ENCODE results near the gene ANKFY1. TPM values are rescaled to one million over a fixed set of nuclear protein-coding genes. Genes with fewer than 3 reads are reported as not detected.

Gene ANKFY1
- total and polyA plus RNA-seq, 2 donors (not counting 3 experiments of a cell fraction or from before 2014, with no cell fraction given): 30.6 to 51.1 TPM

DNA sequence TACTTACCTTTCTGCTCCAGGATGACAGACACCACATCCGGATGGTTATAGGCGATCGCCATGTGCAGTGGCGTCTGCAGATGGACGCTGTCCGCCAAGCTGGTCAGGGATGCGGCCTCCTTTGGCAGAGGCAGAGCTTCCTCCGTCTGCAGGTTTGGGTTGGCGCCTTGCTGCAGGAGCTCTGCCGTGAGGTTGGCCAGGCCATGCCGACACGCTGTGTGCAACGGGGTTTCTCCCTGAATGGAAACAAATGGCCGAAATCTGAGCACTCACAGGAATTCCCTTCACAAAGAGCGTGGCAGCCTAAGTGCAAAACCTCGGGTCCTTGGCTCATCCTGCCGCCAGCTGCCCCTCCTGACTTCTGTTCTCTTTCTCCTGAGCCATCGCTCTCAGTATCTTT, 79.0 kb downstream of the ANKFY1 start:
- no peak for FAIRE-seq
- no peaks in the 10 kb centered on the region for H3K9me1 ChIP-seq (replicated peaks; ENCODE audit: control insufficient read depth, extremely low read depth, insufficient read depth, low read length)
- BruUV-seq (replicated peaks): no TSS peak
- CTCF ChIA-PET: interaction anchor here (0.6 kb wide), 1 partner anchor 8 kb away, joined by 4 read pairs; no protein-coding TSS in a partner anchor
- H4K20me1 ChIP-seq (replicated peaks; ENCODE audit: control insufficient read depth, extremely low read depth, insufficient read depth, low read length): no peaks in the 10 kb centered on the region
- H3K4me1 ChIP-seq (ENCODE audit: control insufficient read depth, extremely low read depth, insufficient read depth, low read length): peaks cover 11% of the 10 kb centered on the region
- no peaks in the 10 kb centered on the region for H3K9me3 ChIP-seq (replicated peaks; ENCODE audit: control insufficient read depth, insufficient read depth, low read length)
- H3K4me3 ChIP-seq (replicated peaks in 1 of 3; ENCODE audit: insufficient read depth in 1 of 3, low read depth in 1 of 3, low read length in 3 of 3): no peak overlapping the region
- no peak overlapping the region for H3K9ac ChIP-seq (replicated peaks; ENCODE audit: extremely low read depth, insufficient read depth, low read length)
- H2AFZ ChIP-seq (ENCODE audit: low read depth, low read length): no peak overlapping the region
- no peak overlapping the region for H3K4me2 ChIP-seq (ENCODE audit: insufficient read depth, low read length)
- POLR2A ChIA-PET: no interaction called here
- no peak for TF ChIP-seq JUN (IDR thresholded peaks at IDR 0.05; ENCODE audit: borderline replicate concordance, insufficient read depth, insufficient read length, low read depth)
- TF ChIP-seq POLR2AphosphoS5 (IDR thresholded peaks at IDR 0.05; ENCODE audit: insufficient read depth, low read depth, low read length): no peak
- TF ChIP-seq, protein P1, sequence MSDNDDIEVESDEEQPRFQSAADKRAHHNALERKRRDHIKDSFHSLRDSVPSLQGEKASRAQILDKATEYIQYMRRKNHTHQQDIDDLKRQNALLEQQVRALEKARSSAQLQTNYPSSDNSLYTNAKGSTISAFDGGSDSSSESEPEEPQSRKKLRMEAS (IDR thresholded peaks at IDR 0.05; ENCODE audit: insufficient read depth, insufficient read length): no peak
- no peak for DNase-seq (ENCODE audit: low read depth, low spot score)
- dilution Hi-C loops (cut with MboI; ENCODE audit: extremely low pct_ligation_motif_present, low sequenced_read_pairs) (no loop called here), intact Hi-C loops (cut with micrococcal nuclease) (no loop called here)
- H3K27me3 ChIP-seq (ENCODE audit: control insufficient read depth in 2 of 2, insufficient read depth in 2 of 2, low read length in 2 of 2): no peaks in the 10 kb centered on the region
- H3K36me3 ChIP-seq (ENCODE audit: control insufficient read depth in 2 of 2, extremely low read depth in 1 of 2, insufficient read depth in 2 of 2, low read length in 2 of 2): peaks cover 7 to 29% of the 10 kb centered on the region in 2 experiments
- no peaks in the 10 kb centered on the region for H3K79me2 ChIP-seq (ENCODE audit: control insufficient read depth, insufficient read depth, low read length)
- no peak overlapping the region for H3K27ac ChIP-seq (ENCODE audit: insufficient read depth, low read depth, low read length)

DNA sequence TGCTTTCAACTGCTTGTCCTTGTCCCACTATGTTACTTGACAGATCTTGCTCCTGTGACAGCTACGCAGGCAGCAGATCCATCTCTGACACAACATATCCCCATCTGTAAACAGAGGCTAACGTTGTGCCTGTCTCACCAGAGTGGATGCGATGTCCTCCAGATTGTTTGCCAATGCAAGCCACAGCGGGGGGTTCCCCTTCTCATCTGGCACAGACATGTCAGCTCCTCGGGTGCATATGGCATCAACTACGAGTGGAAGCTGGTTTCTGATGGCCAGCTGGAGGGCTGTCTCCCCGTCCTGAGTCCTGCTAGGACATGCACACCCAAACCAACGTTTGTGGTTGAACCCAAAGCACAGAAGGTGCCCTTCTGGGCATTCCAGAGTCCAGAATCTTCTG, 81.7 kb downstream of the ANKFY1 start:
- CTCF ChIA-PET: no interaction called here
- no TSS peak for BruUV-seq (replicated peaks)
- intact Hi-C loops (cut with micrococcal nuclease): no loop called here
- Histone ChIP-seq H2AFZ (ENCODE audit: low read depth, low read length) (no peak overlapping the region), H3K4me2 (ENCODE audit: insufficient read depth, low read length) (no peak overlapping the region), H4K20me1 (replicated peaks; ENCODE audit: control insufficient read depth, extremely low read depth, insufficient read depth, low read length) (no peaks in the 10 kb centered on the region), H3K27ac (ENCODE audit: insufficient read depth, low read depth, low read length) (no peak overlapping the region), H3K9me3 (replicated peaks; ENCODE audit: control insufficient read depth, insufficient read depth, low read length) (no peaks in the 10 kb centered on the region), H3K4me1 (ENCODE audit: control insufficient read depth, extremely low read depth, insufficient read depth, low read length) (no peaks in the 10 kb centered on the region), H3K36me3 (ENCODE audit: control insufficient read depth in 2 of 2, extremely low read depth in 1 of 2, insufficient read depth in 2 of 2, low read length in 2 of 2) (peaks cover 11 to 44% of the 10 kb centered on the region in 2 experiments), H3K9me1 (replicated peaks; ENCODE audit: control insufficient read depth, extremely low read depth, insufficient read depth, low read length) (no peaks in the 10 kb centered on the region), H3K9ac (replicated peaks; ENCODE audit: extremely low read depth, insufficient read depth, low read length) (no peak overlapping the region), H3K27me3 (ENCODE audit: control insufficient read depth in 2 of 2, insufficient read depth in 2 of 2, low read length in 2 of 2) (no peaks in the 10 kb centered on the region), H3K79me2 (ENCODE audit: control insufficient read depth, insufficient read depth, low read length) (no peaks in the 10 kb centered on the region), H3K4me3 (replicated peaks in 1 of 3; ENCODE audit: insufficient read depth in 1 of 3, low read depth in 1 of 3, low read length in 3 of 3) (no peak overlapping the region)
- DNase-seq (ENCODE audit: low read depth, low spot score) (no peak), FAIRE-seq (no peak)
- TF ChIP-seq FOS (IDR thresholded peaks at IDR 0.05; ENCODE audit: borderline replicate concordance, insufficient read depth, low read length) (no peak), GATA2 (IDR thresholded peaks at IDR 0.05; ENCODE audit: insufficient read depth, insufficient read length, low read depth, low read length) (no peak), MYC (IDR thresholded peaks at IDR 0.05; ENCODE audit: low read depth, low read length) (no peak), EZH2 (IDR thresholded peaks at IDR 0.05; ENCODE audit: borderline replicate concordance, low read depth, low read length, severe bottlenecking) (no peak), JUN (IDR thresholded peaks at IDR 0.05; ENCODE audit: borderline replicate concordance, insufficient read depth, insufficient read length, low read depth) (no peak)
- TF ChIP-seq, protein P1 (IDR thresholded peaks at IDR 0.05; ENCODE audit: insufficient read depth, insufficient read length): no peak
- POLR2A ChIA-PET: no interaction called here
- dilution Hi-C loops (cut with MboI; ENCODE audit: extremely low pct_ligation_motif_present, low sequenced_read_pairs): no loop called here

Measured in endothelial cell of umbilical vein (primary cell).